HG03064 (cell line): Measurements from ENCODE around the gene EEPD1.

Experiments used
- ATAC-seq: cut with Tn5 transposase; IDR thresholded peaks from one replicate; pipeline ENCODE4 v1.9.1; 2021; ENCODE audit warnings: low read depth; ENCODE audit not compliant: unreplicated experiment

EEPD1 gene

GRCh38 chr7:36188906-36189305 lies 35.9 kb downstream of the EEPD1 start:
- no peak for ATAC-seq

- no peak for ATAC-seq
Observed at GRCh38 chr7:36190447-36191291, 37.6 kb downstream of the EEPD1 start.

GRCh38 chr7:36191292-36191920 lies 38.4 kb downstream of the EEPD1 start:
- no peak for ATAC-seq

- no peak for ATAC-seq
Observed at GRCh38 chr7:36192053-36192824, 39.2 kb downstream of the EEPD1 start.

GRCh38 chr7:36192877-36193276 lies 39.8 kb downstream of the EEPD1 start:
- no peak for ATAC-seq

GRCh38 chr7:36198854-36199266 lies 45.8 kb downstream of the EEPD1 start:
- ATAC-seq = no peak

GRCh38 chr7:36199329-36199728 lies 46.3 kb downstream of the EEPD1 start:
- no peak for ATAC-seq

GRCh38 chr7:36201122-36201723 lies 48.2 kb downstream of the EEPD1 start:
- no peak for ATAC-seq

GRCh38 chr7:36202398-36202797 lies 49.3 kb downstream of the EEPD1 start:
- ATAC-seq = no peak

GRCh38 chr7:36203071-36203790 lies 50.2 kb downstream of the EEPD1 start:
- ATAC-seq = no peak

- ATAC-seq = no peak
Observed at GRCh38 chr7:36204044-36204663, 51.1 kb downstream of the EEPD1 start.

- no peak for ATAC-seq
Observed at GRCh38 chr7:36204929-36205635, 52.0 kb downstream of the EEPD1 start.

GRCh38 chr7:36205803-36206202 lies 52.7 kb downstream of the EEPD1 start:
- ATAC-seq = no peak

- no peak for ATAC-seq
Observed at GRCh38 chr7:36207451-36208291, 54.6 kb downstream of the EEPD1 start.

- ATAC-seq = no peak
Observed at GRCh38 chr7:36208426-36208825, 55.4 kb downstream of the EEPD1 start.

- no peak for ATAC-seq
Observed at GRCh38 chr7:36208997-36209813, 56.2 kb downstream of the EEPD1 start.

- no peak for ATAC-seq
Observed at GRCh38 chr7:36209814-36210183, 56.7 kb downstream of the EEPD1 start.
